ELF-1 (cell line): ENCODE results near the gene GCSAM.

Source experiments
- DNase-seq: peaks from one replicate; pipeline ENCODE4 v3.0.0-alpha.2; 2016; ENCODE audit warnings: low read depth, low spot score

Gene GCSAM

GRCh38 chr3:112132975-112133448 is at the start of gene GCSAM:
Gene GCSAM, minus strand, starts transcription at chr3:112133248. Its CDS starts 128 bp downstream, at chr3:112133120.
- DNase-seq, result no peak

DNA sequence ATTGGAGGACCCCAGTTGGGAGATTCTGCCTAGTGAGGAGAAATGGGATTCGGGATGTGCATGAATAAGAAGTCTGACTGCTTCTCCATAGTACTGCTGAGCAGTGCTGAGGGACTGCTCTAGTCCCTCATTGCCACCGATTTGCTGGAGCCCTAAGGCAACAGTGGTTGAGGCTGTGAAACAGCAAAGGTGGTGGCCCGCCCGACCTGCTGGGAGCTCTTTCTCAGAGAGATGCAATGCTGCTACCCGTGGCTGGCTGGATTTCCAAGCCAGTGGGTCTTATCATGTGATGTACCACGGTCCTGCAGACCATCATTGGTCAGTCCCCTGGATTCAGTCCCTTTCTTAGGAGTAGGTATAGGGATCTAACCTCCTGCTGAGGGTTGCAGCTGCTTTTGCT is 42.6 kb upstream of the GCSAM start:
- DNase-seq, result no peak

DNA sequence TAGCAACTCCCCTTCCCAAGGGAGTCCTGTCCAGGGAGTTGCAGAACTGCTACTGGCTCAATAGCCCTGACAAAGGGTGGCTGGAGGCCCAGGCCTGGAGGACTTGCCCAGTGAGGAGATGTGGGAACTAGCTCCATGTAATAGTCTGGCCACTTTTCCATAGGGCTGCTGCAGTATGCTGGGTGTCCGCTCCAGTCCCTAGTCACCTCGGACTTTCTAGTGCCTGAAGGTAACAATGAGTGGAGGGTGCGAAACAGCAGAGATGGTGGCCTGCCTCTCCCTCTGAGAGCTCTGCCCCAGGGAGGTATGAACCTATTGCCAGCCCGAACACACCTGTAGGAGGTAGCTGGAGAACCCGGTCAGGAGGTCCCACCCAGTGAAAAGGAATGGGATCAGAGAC is 42.0 kb upstream of the GCSAM start:
- DNase-seq, result no peak

DNA sequence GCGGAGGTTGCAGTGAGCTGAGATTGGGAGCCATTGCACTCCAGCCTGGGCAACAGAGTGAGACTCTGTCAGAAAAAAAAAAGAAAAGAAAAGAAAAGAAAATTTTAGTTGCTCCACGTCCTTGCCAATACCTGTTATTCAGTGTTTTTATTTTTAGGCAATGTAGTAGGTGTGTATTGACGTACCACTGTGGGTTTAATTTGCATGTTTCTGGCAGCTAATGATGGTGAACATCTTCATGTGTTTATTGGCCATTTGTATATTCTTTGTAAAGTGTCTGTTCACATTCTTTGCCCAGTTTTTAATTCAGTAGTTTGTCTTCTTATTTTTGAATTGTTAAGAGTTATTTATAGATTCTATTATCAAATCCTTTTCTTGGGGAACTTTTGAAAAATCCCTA is 38.1 kb upstream of the GCSAM start:
- DNase-seq, result no peak

- DNase-seq, result no peak
Observed at GRCh38 chr3:112170046-112170445, 37.0 kb upstream of the GCSAM start.

- DNase-seq, result no peak
Observed at GRCh38 chr3:112167758-112168157, 34.7 kb upstream of the GCSAM start.

GRCh38 chr3:112149136-112149535 is 16.1 kb upstream of the GCSAM start:
- no peak for DNase-seq

- DNase-seq, result no peak
Observed at GRCh38 chr3:112143689-112144088, 10.6 kb upstream of the GCSAM start.

DNA sequence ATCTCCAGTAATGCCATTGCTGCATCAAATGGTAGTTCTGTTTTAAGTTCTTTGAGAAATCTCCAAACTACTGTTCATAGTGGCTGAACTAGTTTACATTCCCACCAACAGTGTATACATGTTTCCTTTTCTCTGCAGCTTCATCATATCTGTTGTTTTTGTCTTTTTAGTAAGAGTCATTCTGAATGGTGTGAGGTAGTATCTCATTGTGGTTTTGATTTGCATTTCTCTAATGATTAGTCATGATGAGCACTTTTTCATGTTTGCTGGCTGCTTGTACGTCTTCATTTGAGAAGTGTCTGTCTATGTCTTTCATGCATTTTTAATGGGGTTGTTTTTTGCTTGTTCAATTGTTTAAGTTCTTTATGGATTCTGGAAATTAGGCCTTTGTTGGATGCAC is 10.2 kb upstream of the GCSAM start:
- DNase-seq, result no peak

DNA sequence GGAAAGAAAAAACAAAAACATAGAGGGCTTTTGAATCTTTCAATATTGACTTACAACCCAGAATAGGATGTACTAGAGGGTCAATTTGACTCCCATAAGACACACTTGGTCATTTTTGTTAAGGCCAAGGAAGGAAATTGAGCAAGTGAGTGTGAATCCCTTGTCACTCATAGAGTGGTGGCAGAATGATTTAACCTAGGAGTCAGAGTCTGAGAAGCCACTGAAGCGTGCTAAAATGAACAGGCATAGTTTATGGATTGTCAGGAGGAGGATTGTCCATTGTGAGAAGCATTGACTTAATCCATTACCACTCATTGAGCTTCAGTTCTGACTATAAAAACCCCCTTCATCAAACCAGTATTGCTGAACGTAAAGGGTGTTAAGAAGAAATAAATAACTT is 8.2 kb upstream of the GCSAM start:
- DNase-seq, result no peak

DNA sequence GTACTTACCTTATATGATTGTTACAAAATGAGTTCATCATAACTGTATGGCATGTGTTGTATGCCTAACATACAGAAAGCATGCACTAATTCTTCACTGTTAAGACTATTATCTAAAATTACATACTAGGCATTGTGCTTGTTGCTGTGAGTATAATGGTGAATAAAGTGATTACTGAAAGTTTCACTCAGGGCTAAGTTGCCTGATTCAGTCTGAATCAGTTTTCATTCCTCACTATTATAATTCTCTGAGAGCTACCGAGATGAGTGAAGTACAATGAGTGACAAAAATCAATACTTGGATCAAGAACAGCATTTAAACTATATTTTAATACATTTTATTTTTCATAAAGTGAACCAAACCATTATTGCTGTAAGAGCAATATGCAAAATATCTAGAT is 7.5 kb upstream of the GCSAM start:
- no peak for DNase-seq

DNA sequence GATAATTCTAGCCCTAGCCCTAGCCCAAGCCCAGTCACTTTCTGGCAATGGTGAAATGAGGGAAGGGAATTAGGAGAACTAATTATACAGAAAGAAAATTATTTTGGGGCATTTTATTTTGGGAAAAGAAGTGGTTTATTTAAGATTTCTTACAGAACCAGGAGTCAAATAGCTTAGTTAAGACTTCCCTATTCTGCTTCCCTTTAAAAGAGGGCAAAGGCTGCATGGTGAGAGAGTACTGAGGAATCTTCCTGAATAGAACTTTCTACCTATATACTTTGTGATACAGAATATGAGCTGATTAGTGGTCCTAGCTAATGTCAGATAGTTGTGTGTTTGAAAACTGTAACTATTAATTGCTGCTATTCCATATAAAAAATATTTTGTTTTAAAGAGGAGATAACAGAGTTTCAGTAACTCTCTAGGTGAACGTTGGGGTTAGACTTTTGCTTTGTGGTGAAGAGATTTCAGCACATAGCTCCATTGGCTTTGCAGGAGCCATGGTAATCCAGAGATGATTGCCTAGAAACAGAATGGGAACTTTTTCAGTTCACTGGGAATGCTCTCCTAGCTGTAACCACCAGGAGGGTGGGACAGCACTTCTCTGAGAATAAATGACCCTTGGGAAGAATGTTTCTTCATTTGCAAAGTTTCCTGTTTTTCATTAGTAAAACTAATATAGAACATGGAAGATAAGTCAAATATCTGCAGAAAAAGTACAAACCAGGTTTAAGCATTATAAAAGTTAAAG is 5.3 kb upstream of the GCSAM start:
- no peak for DNase-seq

DNA sequence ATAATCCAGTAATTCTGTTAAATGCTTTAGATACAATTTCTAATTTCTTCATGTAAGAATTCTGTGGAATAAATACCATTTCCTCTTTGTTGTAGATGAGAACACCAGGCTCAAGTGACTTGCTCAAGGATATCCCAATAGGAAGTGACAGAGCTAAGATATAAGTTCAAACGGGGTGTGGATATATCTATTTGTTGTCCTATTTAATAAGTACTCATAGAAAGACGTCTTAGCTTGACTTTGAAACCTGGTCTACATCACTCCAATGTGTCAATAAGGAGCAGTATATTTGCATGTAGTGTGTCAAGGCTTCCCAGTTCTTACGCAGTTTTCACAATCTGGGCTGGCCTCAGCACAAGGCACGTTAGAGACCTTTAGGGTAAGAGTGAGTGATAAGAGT is 4.7 kb upstream of the GCSAM start:
- DNase-seq, result no peak

GRCh38 chr3:112136959-112137693 is 4.1 kb upstream of the GCSAM start:
- DNase-seq, result peak; percentile 81

- DNase-seq, result no peak
Observed at GRCh38 chr3:112136046-112136445, 3.0 kb upstream of the GCSAM start.

- no peak for DNase-seq
Observed at GRCh38 chr3:112134335-112135124, 1.5 kb upstream of the GCSAM start.

- no peak for DNase-seq
Observed at GRCh38 chr3:112133626-112134334, 732 bp upstream of the GCSAM start.

DNA sequence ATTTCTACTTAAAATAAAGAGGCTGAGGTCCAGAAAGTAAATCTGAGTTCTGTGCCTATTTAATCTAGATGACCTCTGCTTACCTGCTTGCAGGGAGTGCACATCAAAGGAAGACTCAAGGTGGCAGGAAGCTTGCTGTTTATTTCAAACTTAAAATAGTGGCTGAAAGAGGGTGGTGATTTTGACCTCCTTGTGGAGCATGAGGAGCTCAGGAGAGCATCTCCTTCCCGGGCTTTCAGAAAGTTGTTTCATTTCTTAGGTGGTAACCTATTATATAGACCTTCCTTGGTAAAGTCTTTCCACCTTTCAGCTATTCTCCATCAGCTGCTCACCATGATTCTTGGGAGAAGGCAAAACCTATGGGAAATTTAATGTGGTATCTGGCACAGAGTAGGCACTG is 494 bp downstream of the GCSAM start:
- no peak for DNase-seq

DNA sequence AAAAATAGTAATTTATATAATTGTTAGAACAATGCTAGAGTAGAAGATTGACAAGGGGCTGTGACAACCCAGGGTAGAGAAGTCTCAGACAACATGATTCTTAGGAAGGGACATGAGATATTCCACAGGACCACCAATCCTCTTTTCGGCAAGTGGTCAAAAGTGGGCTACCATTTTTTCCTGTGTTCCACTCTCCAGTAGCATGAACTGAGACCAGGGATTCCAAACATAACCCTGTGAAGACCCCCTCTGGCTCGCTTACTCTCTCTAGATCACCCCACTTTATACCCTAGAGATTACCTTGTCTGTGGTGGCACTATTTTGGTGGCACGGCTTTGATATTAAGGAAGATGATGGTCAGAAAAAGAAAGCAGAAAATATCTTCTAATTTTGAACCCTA is 960 bp downstream of the GCSAM start:
- DNase-seq, result no peak

DNA sequence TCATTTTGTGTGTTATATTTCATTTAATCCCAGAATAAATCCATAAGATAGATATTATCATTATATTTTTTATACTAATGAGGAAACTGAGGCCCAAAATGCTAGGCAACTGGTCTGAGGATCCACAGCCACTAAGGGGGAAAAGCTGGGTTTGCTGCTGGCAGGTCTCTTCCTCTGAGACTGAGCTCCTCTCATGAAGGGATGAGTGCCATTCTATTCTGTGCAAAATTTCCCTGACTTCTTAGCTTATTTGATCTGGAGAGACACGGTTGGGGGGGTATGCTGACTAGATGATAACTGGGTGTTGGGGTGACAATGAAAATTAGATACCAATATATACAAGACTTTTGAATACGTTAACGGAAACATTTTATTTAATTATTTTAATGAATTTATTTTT is 1.9 kb downstream of the GCSAM start:
- no peak for DNase-seq

DNA sequence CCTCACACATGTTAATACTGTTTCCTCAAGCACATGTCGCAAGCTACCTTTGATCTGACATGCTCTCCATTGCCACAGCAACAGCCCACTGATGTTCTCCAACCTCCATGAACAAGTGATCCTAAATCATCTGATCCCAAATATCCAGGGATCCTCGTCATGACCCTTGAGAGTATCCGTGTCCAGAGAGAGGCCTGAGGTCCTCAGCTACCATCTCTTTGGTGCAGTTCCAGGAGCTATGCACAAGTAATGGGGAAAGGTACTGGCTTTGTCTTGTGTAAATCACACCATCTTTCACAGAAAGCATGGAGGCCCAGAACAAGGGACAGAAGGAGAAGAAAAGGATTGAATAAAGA is 2.4 kb downstream of the GCSAM start:
- DNase-seq, result no peak
